Measurements from ENCODE around the gene TRIO. TPM values are rescaled to one million over a fixed set of nuclear protein-coding genes. Genes with fewer than 3 reads are reported as not detected.

TRIO gene
- total RNA-seq, 1 donor from 2014 or later, result 89.8 TPM

DNA sequence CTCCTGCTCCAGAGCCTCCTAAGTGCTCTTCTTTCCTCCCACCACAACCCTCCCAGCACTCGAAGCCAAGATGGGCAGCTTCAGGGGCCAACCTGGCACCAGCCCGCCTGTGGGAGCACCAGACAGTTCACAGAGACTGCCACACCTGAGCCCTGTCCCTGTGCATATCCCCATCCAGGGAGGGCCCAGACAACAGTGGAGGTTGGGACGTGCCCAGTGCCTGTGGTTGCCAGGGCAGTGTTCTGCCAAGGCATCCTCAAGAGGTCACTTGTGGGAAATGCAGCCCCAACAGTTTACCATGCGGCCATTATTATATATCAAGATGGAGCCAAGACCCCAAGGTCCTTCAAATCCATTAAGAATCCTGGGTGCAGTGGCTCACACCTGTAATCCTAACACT is 23.0 kb upstream of the TRIO start:
- intact Hi-C loops (cut with DNase I), result no loop called here
- no peak for DNase-seq (ENCODE audit: low spot score)

DNA sequence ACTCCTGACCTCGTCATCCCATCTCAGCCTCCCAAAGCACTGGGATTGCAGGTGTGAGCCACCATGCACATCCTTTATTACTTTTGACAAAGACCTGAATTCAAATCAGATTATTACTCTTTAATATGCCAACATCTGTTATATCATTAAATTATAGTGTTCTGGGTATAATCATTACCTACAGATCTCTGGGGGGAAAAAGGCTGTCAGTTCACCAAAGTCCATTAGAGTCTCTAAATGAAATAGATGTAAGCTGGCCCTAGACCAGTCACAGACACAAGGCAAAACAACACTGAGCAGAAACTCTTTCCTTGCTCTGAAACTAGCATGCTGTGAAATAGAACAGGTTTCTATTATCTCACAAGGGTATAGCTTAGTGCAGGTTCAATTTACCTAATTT is 21.6 kb upstream of the TRIO start:
- DNase-seq (ENCODE audit: low spot score), result no peak
- intact Hi-C loops (cut with DNase I), result no loop called here

DNA sequence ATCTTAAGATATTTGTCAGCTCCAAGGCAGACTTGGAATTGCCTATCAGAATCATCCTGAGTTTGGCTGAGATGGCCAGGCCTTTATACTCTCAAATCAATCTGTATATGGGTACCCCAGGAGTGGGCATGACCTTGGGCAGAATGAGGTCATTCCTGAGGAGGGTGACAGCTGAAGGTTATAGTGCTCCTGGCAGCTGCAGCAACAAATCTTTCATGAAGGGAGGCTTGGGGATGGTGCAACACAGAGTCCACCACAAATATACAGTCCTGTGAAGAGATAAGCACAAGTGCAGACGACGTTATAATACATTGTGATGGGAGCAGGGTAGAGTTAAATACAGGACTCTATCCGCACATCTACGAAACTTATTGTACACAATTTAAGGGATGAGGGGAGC is 21.1 kb upstream of the TRIO start:
- intact Hi-C loops (cut with DNase I), result no loop called here
- no peak for DNase-seq (ENCODE audit: low spot score)

DNA sequence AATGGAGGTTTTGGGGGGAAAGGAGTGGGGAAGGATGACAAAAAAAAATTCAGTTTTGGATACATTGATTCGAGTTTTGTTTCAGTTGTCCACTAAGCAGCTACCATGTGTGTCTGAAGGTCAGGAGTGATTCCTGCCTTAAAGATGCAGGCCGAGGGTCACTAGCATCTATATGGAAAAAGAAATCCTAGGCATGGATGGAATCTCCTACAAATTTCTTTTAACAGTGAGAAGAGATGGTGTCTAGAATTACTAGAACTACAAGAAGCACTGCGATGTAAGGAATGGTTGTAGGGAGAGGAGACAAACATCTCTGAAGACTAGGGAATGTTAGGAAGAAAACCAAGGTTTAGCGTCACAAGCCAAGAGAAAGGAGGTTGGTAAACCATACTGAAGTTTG is 19.6 kb upstream of the TRIO start:
- intact Hi-C loops (cut with DNase I), result no loop called here

DNA sequence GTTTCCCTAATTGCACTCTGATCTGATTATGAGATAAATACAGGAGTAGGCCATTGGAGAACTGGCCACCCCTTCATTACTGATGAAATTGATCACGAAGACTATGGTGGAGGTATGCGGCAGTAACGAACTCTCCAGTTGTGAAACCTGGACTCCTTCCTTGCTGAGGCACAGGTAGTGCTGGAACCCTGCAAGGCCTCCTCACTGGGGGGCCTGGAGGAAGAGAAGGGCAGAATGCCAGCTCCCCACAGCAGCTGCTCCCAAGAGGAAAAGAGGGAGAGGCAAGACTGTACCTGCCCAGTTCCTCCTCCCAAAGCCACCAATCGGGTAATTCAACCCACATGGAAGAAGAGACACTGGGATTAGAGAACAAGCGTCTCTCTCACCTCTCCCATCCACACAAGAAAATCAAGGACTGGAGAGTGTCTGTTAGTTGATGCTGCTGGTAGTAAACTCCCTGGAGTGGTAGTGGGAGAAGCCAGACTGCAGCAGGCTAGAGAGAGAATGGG is 19.1 kb upstream of the TRIO start:
- no peak for DNase-seq (ENCODE audit: low spot score)
- intact Hi-C loops (cut with DNase I), result no loop called here

More for the DNA sequence above, 19.6 kb upstream of the TRIO start:
- no peak for DNase-seq (ENCODE audit: low spot score)

DNA sequence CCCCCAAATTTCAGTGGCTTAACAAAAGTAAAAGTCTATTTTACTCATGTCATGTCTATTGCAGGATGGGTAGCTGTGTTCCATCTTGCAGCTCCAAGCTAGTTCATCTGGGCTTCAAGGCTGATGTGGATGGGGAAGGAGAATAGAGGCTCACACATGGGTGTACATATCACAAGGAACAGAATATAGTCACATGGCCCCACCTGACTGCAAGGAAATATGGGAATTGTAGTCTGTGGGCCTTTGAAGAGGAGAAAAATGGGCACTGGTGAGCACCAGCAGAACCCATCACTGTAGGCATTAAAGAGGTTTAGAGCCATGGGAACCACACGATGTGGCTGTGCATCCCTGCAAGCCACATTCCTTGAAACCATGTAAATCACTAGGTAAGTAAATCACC is 17.9 kb upstream of the TRIO start:
- intact Hi-C loops (cut with DNase I), result no loop called here
- DNase-seq (ENCODE audit: low spot score), result no peak

DNA sequence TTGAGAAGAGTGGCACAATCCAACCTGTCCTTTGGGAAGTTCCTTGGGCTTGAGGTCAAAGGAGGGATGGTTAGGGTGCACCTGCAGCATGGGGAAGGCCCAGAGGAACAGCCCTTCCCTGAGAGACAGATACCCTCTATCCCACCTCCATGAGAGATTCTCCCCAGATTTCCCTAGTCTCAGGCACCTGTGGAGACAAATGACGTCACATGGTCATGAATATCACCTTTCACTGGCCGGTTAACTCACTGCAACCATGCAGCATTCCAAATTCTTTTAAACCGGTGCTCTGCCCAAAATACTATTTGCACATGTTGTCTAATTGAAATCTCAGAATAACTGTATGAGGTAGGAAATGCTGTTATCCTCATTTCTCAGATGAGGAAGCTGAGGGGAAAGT is 15.6 kb upstream of the TRIO start:
- no peak for DNase-seq (ENCODE audit: low spot score)
- intact Hi-C loops (cut with DNase I), result no loop called here

DNA sequence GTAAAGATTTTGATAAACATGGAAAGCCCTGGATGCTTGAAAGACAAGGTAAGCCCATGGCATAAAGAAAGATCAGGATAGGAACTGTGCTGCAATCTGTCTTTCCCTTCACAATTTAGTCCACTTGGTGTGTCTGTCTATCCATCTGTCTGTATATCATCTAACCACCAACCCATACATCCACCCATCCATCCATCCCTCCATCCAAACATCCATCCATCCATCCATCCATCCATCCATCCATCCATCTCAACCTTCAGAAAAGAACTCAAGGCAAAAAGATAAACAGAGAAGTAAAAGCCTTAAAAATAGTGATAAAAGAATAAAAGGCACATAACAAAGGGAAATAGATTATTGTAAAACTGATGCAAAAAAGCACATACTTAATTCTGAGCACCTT is 15.1 kb upstream of the TRIO start:
- intact Hi-C loops (cut with DNase I), result no loop called here
- DNase-seq (ENCODE audit: low spot score), result no peak

DNA sequence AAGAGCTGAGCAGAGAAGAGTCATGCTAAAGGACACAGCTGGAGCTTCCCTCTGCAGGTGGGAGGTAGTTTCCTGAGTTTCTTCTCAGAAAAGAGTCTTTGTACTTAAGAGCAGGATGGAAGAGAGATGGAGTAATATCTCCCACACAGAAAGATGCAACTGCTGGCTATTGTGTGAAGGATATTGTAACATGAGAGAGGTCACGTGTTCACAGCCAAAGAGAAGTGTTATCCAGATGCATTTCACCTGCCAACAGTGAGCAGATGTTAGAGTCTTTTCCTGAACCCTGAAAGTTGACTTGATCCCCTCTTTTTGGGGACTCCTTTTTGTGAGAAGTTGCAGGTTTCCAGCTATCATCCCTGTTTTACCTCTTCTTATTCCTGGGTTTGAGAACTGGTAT is 14.0 kb upstream of the TRIO start:
- intact Hi-C loops (cut with DNase I), result no loop called here
- DNase-seq (ENCODE audit: low spot score), result no peak

DNA sequence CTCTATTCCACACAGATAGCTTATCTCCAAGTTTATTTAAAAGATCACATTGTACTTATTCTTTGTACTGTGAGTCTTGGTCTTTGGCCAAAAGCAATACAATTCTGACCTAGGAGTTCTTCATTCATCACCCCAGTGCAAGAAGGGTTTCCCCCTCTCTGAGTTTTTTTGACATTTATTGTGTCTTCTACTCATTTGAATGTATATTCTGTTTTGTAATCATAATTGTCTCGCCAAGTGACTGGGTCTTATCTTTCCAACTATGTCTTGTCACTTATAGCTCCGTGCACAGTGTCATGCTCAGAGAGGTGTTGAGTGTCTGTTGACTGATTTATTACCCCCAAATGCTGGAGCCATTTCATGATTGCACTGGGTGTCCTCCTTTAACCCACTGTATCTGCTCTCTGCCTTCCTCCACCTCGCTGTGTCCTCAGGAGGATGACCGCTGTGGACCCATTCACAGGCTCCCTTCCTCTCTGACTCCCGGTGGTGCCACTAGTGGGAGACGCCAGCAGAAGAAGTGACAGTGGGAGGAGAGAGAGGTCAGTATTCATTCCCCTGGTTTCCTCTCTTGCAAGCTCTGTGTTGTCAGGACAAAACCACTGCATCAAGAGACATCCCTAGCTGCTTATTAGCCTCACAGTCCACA is 11.2 kb upstream of the TRIO start:
- intact Hi-C loops (cut with DNase I), result no loop called here
- DNase-seq (ENCODE audit: low spot score), result no peak

DNA sequence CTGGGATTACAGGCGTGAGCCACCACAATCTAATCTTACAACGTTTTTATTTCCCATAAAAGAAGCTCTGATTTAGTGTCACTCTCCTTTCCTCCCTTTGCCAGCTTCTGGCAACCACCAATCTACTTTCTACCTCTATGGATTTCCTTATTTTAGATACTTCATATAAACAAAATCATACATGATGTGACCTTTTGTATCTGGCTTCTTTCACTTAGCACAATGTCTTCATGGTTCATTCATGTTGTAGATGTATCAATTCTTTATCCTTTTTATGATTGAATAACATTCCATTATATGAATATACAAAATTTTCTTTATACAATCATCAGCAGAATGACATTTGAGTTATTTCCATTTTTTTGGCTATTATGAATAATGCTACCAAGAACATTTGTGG is 9.7 kb upstream of the TRIO start:
- DNase-seq (ENCODE audit: low spot score), result no peak
- intact Hi-C loops (cut with DNase I), result no loop called here

DNA sequence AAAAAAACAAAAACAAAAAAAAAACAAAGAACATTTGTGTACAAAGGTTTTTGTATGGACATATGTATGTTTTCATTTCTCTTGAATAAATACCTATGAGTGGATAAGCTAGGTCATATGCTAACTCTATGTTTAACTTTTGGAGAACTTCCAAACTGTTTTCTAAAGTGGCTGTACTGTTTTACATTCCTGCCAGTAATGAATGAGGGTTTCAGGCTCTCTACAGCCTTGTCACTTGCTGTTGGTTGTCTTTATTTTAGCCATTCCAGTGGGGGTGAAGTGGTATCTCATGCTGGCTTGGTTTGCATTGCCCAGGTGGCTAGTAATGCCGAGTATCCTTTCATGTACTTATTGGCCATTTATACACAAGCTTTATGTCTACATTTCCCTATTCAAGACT is 9.1 kb upstream of the TRIO start:
- intact Hi-C loops (cut with DNase I), result no loop called here
- DNase-seq (ENCODE audit: low spot score), result no peak

DNA sequence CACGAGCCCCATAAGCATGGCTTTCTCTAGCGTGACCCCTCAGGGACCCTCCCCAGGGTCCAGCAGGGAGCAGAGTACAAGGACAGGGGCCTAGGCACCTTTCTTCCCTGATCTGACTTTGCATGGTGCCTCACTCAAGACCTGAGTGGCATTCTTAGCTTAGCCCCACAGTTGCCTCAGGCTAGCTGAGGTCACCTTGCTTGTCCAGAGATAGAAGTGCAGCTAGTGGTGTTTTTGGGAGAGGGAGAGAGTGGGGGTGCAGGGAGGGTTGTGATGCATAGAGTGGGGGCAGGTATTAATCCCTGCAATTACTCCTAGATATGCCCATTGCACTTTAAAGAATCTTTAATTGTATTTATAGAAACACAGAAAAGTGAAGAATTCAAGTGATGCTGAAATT is 8.4 kb upstream of the TRIO start:
- no peak for DNase-seq (ENCODE audit: low spot score)
- intact Hi-C loops (cut with DNase I), result no loop called here

DNA sequence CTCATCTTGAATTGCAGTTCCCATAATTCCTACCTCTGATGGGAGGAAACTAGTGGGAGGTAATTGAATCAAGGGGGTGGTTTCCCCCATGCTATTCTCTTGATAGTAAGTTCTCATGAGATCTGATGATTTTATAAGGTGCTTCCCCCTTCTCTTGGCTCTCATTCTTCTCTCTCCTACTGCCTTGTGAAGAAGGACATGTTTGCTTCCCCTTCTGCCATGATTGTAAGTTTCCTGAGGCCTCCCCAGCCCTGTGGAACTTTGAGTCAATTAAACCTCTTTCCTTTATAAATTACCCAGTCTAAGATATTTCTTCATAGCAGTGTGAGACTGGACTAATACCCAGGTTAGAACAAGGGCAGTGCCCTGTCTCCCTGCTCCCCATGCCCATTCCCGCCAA is 7.5 kb upstream of the TRIO start:
- intact Hi-C loops (cut with DNase I), result no loop called here
- DNase-seq (ENCODE audit: low spot score), result no peak

DNA sequence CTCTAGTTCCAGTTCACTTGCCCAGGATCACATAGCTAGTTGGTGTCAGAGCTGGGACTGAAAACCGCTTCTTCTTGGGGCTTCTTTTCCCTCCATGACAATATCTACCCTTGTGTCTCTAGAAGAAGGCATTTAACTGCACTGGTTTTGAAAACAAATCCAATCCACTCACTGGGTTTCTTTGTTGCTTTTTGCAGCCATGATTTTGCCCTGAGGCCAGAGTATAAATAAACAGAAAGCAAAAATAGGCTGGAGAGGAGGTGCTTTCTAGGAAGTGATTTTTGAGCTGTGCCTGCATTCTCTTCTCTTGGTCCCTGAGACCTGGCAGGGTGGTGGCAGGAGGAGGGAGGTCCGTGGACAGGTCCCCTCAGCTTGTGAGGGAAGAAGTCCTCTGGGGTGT is 6.9 kb upstream of the TRIO start:
- intact Hi-C loops (cut with DNase I), result no loop called here
- DNase-seq (ENCODE audit: low spot score), result no peak

DNA sequence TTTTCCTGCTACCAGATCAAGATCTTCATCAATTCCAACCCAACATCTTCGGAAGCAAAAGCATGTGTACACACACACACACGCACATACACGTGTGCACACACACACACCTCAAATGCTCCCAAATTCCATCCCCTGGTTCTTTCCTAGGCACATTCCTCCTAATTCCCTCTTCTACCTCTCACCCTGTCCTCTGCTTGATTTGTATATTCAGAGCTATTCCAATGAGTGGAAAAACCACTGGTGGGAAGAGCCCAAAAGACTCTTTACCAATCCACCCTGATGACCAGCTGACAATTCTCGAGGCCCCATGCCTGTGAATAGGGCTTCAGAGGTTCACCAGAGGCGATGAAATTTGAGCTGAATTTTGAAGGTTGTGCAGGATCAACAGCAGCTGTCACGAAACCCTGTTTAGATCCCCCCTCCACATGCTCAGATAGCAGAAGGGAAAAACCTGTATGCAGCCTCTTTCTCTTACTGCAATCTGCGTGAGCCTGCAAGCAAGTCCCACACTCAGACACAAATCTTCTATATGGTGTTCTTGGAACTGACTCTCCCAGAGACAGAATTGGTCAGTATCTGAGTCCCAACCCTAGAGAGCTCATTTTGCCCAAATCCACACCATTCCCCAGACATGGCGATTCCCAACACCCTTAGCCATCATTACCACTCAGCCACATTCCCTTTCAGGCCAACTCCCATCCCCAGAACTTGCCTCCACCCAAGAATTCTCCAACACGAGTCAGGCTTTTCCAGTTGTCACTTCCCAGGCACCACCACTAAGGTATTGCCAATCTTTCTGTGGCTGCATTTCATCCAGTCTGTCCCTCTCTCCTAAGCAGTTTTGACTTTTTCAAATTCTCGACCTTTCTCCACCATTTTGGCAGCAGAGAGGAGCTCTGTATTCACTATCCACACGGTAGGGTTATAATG is 4.3 kb upstream of the TRIO start:
- no peak for DNase-seq (ENCODE audit: low spot score)
- intact Hi-C loops (cut with DNase I), result no loop called here

DNA sequence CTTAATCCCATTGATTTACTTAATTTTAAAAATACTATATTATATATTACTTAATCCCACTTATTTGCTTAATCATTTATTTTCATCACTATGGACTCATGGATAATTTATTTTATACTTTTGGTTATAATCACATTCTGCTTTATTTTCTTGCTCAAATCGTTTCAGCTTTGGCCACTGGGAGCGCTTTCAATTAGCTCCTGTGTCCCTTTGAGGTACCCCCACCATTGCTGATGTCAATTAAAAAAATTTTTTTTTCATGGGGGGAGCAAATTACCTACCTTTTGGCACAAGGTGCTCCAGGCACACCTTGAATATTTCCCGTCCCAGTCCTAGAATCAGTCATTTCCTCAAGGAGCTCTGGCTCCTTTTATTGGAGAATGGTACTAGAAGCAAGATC is 1.4 kb upstream of the TRIO start:
- intact Hi-C loops (cut with DNase I), result loop anchor here (5.0 kb wide), 2 partner anchors 34 to 46 kb away; no protein-coding TSS in a partner anchor
- no peak for DNase-seq (ENCODE audit: low spot score)

DNA sequence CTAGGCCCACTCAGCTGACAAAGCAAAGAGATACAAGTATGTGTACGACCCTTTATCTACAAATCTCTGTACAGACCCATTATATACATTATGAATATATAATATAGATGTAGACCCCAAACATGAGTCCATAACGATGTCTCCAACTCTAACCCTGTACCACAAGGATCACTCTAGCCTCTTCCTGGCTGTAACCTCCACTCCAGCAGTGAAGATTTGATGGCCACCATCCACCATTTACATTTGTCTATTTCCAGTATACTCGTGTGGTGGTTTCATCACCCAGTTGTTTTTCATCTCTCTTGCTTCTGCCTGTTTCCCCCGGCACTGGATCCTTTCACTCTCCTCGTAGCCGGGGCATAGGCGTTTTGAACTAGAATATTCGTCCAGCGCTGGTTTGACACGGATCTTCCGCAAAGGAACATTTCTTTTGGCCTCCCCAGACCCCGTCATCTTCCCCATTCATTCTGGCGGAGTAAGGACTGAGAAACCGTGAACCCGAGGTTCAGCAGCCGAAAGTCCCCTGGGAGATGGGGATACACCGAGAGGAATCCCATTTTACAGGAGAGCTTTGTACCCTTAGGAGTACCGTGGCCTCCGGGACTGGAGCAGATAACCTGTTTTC is 828 bp upstream of the TRIO start:
- intact Hi-C loops (cut with DNase I), result loop anchor here (5.0 kb wide), 2 partner anchors 35 to 45 kb away; no protein-coding TSS in a partner anchor
- no peak for DNase-seq (ENCODE audit: low spot score)

DNA sequence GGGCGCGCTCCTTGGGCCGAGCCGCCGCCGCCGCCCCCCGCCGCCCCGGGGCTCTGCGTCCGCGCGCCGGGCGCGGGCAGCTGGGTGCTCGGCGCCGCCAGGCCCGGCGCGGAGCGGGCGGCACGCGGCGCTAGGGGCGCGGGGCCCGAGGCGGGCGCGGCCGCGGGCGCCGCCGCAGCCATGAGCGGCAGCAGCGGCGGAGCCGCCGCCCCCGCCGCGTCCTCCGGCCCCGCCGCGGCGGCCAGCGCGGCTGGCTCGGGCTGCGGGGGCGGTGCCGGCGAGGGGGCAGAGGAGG is 351 bp downstream of the TRIO start:
- intact Hi-C loops (cut with DNase I), result loop anchor here (1.0 to 5.0 kb wide), 3 partner anchors 11 to 44 kb away; no protein-coding TSS in a partner anchor
- DNase-seq (ENCODE audit: low spot score), result no peak

DNA sequence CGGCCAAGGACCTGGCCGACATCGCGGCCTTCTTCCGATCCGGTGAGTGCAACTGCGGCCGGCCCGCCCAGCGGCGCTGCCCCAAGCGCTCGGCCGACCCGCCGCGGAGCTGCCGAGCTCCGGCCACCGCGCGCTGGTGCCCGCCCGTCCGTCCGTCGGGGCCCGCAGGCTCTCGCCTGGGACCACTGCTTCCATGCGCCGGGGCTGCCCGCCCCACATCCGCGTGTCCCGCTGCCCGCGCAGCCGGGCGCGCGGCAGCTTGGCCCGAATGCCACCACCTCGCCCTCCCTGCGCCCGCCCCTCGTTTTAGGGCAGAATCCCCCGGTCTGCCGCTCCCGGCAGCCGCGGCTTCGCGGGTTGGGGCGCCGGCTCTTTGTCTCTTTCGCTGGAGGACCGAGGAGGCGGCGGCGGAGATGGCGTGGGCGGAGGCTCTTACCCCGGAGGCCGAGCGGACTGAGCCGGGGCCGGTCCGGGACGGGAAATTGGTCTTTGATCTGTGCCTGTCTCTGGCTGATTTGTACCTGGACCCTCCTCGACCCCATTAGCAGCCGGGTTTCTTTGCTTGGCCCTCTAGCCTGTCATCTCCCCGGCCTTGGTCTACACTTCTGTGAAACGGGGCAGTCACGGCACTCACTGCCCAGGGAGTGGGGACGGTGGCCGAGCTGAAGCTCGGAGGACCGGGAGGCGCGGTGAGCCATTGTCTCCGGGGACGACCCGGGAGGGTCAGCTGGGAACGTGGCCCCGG is 871 bp downstream of the TRIO start:
- no peak for DNase-seq (ENCODE audit: low spot score)
- intact Hi-C loops (cut with DNase I), result loop anchor here (1.0 to 5.0 kb wide), 5 partner anchors 10 to 125 kb away; no protein-coding TSS in a partner anchor

All from cardiac septum (tissue), 1 donor.